Suprapubic skin (tissue), 4 donors: ENCODE data around the gene FRMPD4. TPM values are rescaled to one million over a fixed set of nuclear protein-coding genes. Genes with fewer than 3 reads are reported as not detected.

Experiments used
- DNase-seq, 2 donors: peaks; one replicate each; pipeline ENCODE4 v3.0.0-alpha.2; 2019; ENCODE audit warnings: low spot score in 2 of 2
- H3K27ac ChIP-seq: fragments of 200-600 bp; sonication (generic); one replicate; pipeline ENCODE4 v1.5.1; 2019
- H3K27me3 ChIP-seq: fragments of 200-600 bp; sonication (generic); one replicate; pipeline ENCODE4 v1.5.1; 2019
- H3K36me3 ChIP-seq: fragments of 200-600 bp; sonication (generic); one replicate; pipeline ENCODE4 v1.5.1; 2019
- H3K4me1 ChIP-seq: fragments of 200-600 bp; sonication (generic); one replicate; pipeline ENCODE4 v1.5.1; 2019
- H3K4me3 ChIP-seq: fragments of 200-600 bp; sonication (generic); one replicate; pipeline ENCODE4 v1.5.1; 2019; ENCODE audit warnings: mild to moderate bottlenecking
- H3K9me3 ChIP-seq: fragments of 200-600 bp; sonication (generic); one replicate; pipeline ENCODE4 v1.5.1; 2019
- CTCF ChIP-seq, 2 donors: fragments of 200-600 bp in 1 of 2; fragments of 450-650 bp in 1 of 2; sonication (generic) in 1 of 2; IDR thresholded peaks; one replicate each; pipeline ENCODE4 v1.5.1; 2016 to 2019; ENCODE audit warnings: antibody characterized with exemption in 2 of 2, mild to moderate bottlenecking in 1 of 2, moderate library complexity in 1 of 2
- EP300 ChIP-seq: sonication (generic); formaldehyde crosslinking; IDR thresholded peaks from one replicate; pipeline ENCODE4 v1.6.1; 2017; ENCODE audit warnings: antibody characterized with exemption
- POLR2A ChIP-seq, 2 donors: fragments of 450-650 bp; IDR thresholded peaks; one replicate each; pipeline ENCODE4 v1.6.1; 2017; ENCODE audit warnings: antibody characterized with exemption in 2 of 2, mild to moderate bottlenecking in 2 of 2, moderate library complexity in 2 of 2
- POLR2AphosphoS5 ChIP-seq, 3 donors: sonication (generic); formaldehyde crosslinking; IDR thresholded peaks; one replicate each; pipeline ENCODE4 v1.6.1; 2017; ENCODE audit warnings: antibody characterized with exemption in 3 of 3
- WGBS: methylation state at CpG from one replicate; pipeline ENCODE4 v1.1.5; 2018; 5-methylcytosine and 5-hydroxymethylcytosine counted together
- total RNA-seq, 4 donors: library from RNA; depleted of rRNA; stranded (reverse); fragments of >200 nt; gene quantifications; one replicate each; pipeline ENCODE4 v1.1.0, GENCODE V29; 2016

FRMPD4 gene
- total RNA-seq, 4 donors from 2014 or later, result 0.08 to 0.13 TPM; not detected in 2

GRCh38 chrX:12440246-12440645, 302.0 kb downstream of the FRMPD4 start:
- DNase-seq, result no peak

GRCh38 chrX:12441381-12442128, 303.3 kb downstream of the FRMPD4 start:
- Histone ChIP-seq H3K27ac (no peak overlapping the region), H3K4me1 (no peaks in the 10 kb centered on the region), H3K4me3 (no peak overlapping the region), H3K36me3 (no peaks in the 10 kb centered on the region), H3K9me3 (no peaks in the 10 kb centered on the region), H3K27me3 (no peaks in the 10 kb centered on the region)
- no peak for DNase-seq
- TF ChIP-seq POLR2AphosphoS5 (IDR thresholded peaks at IDR 0.05), result no peak
- no peak for TF ChIP-seq POLR2A (IDR thresholded peaks at IDR 0.05)
- TF ChIP-seq CTCF (IDR thresholded peaks at IDR 0.05), result no peak
- TF ChIP-seq EP300, result no peak
- WGBS, result 49% methylated on average over 3 of the region's 3 CpGs

More at GRCh38 chrX:12440246-12440645, 302.0 kb downstream of the FRMPD4 start:
- Histone ChIP-seq H3K4me1 (no peaks in the 10 kb centered on the region), H3K36me3 (no peaks in the 10 kb centered on the region), H3K9me3 (no peaks in the 10 kb centered on the region), H3K27ac (no peak overlapping the region), H3K4me3 (no peak overlapping the region), H3K27me3 (no peaks in the 10 kb centered on the region)
- TF ChIP-seq EP300, result no peak
- TF ChIP-seq CTCF (IDR thresholded peaks at IDR 0.05), result no peak
- TF ChIP-seq POLR2A (IDR thresholded peaks at IDR 0.05), result no peak
- TF ChIP-seq POLR2AphosphoS5 (IDR thresholded peaks at IDR 0.05), result no peak

DNA sequence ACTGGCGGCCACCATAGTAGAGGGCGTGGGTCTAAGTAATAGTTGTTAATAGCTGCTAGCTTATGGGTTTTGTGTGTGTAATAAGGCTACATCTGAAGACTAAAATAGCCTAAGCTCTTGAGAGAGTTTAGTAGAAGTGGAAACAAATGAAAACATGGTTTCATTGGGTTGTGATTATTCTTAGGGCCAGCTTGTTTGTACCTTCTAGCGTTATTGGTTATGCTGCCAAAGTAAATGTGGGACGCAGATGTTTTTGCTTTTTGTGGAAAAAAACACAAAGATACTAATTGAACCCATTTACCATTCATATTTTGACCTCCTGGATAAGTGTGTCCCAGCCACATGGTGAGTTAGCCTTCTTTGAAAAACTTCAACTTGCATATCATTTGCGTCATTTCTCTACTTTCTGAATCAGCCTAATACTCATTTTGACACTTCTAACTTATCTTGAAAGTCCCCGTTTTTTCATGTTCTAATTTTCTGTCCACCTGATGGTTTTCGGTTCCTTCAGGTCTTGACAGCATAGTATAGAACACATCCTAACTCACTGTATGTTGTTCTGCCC, 305.3 kb downstream of the FRMPD4 start:
- TF ChIP-seq POLR2AphosphoS5 (IDR thresholded peaks at IDR 0.05) (no peak), EP300 (no peak), POLR2A (IDR thresholded peaks at IDR 0.05) (no peak), CTCF (IDR thresholded peaks at IDR 0.05) (no peak)
- Histone ChIP-seq H3K4me3 (no peak overlapping the region), H3K27ac (no peak overlapping the region), H3K4me1 (no peaks in the 10 kb centered on the region), H3K9me3 (no peaks in the 10 kb centered on the region), H3K36me3 (no peaks in the 10 kb centered on the region), H3K27me3 (no peaks in the 10 kb centered on the region)
- DNase-seq, result no peak
- 63% methylated on average over 7 of the region's 7 CpGs for WGBS

DNA sequence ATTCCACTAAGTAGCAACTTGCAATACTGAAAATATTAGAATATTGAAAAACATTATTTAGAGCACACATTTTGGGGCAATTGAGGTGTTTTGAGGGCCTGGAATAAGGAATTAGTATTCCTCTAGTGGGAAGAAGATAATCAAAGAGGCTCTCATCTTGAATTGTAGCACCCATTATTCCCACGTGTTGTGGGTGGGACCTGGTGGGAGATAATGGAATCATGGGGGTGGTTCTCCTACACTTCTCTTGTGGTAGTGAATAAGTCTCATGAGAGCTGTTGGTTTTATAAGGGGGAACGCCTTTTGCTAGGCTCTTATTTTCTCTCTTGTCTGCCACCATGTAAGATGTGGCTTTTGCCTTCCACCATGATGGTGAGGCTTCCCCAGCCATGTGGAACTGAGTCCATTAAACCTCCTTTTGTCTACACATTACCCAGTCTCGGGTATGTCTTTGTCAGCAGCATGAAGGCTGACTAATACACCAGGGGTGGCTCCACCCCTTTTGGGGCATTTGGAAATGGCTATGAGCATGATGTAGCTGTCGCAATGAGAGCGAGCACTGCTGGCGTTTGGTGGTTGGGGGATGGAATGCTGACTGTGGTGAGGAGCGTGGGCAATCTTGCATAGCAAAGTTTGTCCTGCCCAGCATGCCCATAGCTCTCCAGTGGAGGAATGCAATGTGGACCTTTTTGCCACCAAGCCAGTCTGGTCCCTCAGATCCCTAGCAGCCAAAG, 308.2 kb downstream of the FRMPD4 start:
- Histone ChIP-seq H3K36me3 (no peaks in the 10 kb centered on the region), H3K27me3 (no peaks in the 10 kb centered on the region), H3K4me1 (no peaks in the 10 kb centered on the region), H3K4me3 (no peak overlapping the region), H3K27ac (no peak overlapping the region), H3K9me3 (no peaks in the 10 kb centered on the region)
- TF ChIP-seq EP300 (no peak), POLR2AphosphoS5 (IDR thresholded peaks at IDR 0.05) (no peak), CTCF (IDR thresholded peaks at IDR 0.05) (no peak), POLR2A (IDR thresholded peaks at IDR 0.05) (no peak)
- DNase-seq, result no peak
- 83% methylated on average over 7 of the region's 7 CpGs for WGBS
